Measurements from ENCODE around the gene GAGE2A. TPM values are rescaled to one million over a fixed set of nuclear protein-coding genes. Genes with fewer than 3 reads are reported as not detected.

GAGE2A gene
- total RNA-seq (2022; extraction: Qiagen RNA extraction), result not detected in 5 replicates

GRCh38 chrX:49589196-49589595 is at the start of gene GAGE2A:
Gene GAGE2A (plus strand): TSS chrX:49589496. CDS start chrX:49590651, 1,155 bp downstream.

GRCh38 chrX:49541433-49541832 is 47.9 kb upstream of the GAGE2A start, which contains the start of gene GAGE12D:
Gene GAGE12D (plus strand): TSS chrX:49541733. CDS start chrX:49542888, 1,155 bp downstream.

GRCh38 chrX:49550989-49551388 is 38.3 kb upstream of the GAGE2A start, which contains the start of gene GAGE12E:
Gene GAGE12E (plus strand): TSS chrX:49551289. CDS start chrX:49552444, 1,155 bp downstream.

GRCh38 chrX:49560542-49560941 is 28.8 kb upstream of the GAGE2A start, which contains the start of gene GAGE12F:
Gene GAGE12F (plus strand): TSS chrX:49560842. CDS start chrX:49561997, 1,155 bp downstream.

GRCh38 chrX:49570100-49570499 is 19.2 kb upstream of the GAGE2A start, which contains the start of gene GAGE12G:
Gene GAGE12G (plus strand): TSS chrX:49570400. CDS start chrX:49571555, 1,155 bp downstream.

GRCh38 chrX:49579649-49580048 is 9.6 kb upstream of the GAGE2A start, which contains the start of gene GAGE12H:
Gene GAGE12H (plus strand): TSS chrX:49579949. CDS start chrX:49581104, 1,155 bp downstream.

GRCh38 chrX:49598720-49599119 is 9.4 kb downstream of the GAGE2A start, which contains the start of gene GAGE1:
Gene GAGE1 (plus strand): TSS chrX:49599020. CDS start chrX:49600175, 1,155 bp downstream.

Other genes with a start within 250 kb of the GAGE2A start
- gene GAGE12C, start 57.3 kb upstream of the GAGE2A start, total RNA-seq (2022; extraction: Qiagen RNA extraction), result not detected in 5 replicates
- gene GAGE12D, start 47.8 kb upstream of the GAGE2A start, total RNA-seq (2022; extraction: Qiagen RNA extraction), result not detected in 5 replicates
- not detected in 5 replicates for gene GAGE12E, start 38.2 kb upstream of the GAGE2A start, total RNA-seq (2022; extraction: Qiagen RNA extraction)
- gene GAGE12F, start 28.7 kb upstream of the GAGE2A start, total RNA-seq (2022; extraction: Qiagen RNA extraction), result not detected in 5 replicates
- gene GAGE12G, start 19.1 kb upstream of the GAGE2A start, total RNA-seq (2022; extraction: Qiagen RNA extraction), result not detected in 5 replicates
- not detected in 5 replicates for gene GAGE12H, start 9.5 kb upstream of the GAGE2A start, total RNA-seq (2022; extraction: Qiagen RNA extraction)
- gene GAGE1, start 9.5 kb downstream of the GAGE2A start, total RNA-seq (2022; extraction: Qiagen RNA extraction), result not detected in 5 replicates
- 0.29 TPM in 1 of 5 replicates, not detected in the others for gene PAGE1, start 106.5 kb downstream of the GAGE2A start, total RNA-seq (2022; extraction: Qiagen RNA extraction)
- not detected in 5 replicates for gene PAGE4, start 239.8 kb downstream of the GAGE2A start, total RNA-seq (2022; extraction: Qiagen RNA extraction)

All from A549 treated with Hydrocortisone at 1 μM for 4 hours (cell line).